ENCODE data around the gene SERAC1.

The SERAC1 gene

DNA sequence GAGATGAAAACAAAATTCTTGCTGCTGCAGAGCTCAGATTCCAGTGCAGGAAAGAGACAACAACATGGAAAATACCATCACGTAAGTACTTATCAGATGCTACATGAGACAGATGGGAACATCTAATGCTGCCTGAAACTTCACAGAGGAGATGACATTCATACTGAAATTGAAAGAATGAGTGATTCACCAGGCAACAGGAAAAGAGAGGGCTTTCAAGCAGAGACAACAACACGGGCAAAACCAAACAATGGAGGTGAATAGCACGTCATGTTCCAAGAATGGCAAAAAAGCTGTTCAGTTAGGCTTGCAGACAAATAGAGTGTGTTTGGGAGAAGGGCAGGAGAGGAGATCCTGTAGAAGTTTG is 39.3 kb upstream of the SERAC1 start:
- no peak overlapping the region for H3K4me3 ChIP-seq (ENCODE audit: low read depth, low read length)
- H3K27ac ChIP-seq, result no peak overlapping the region
- no peak overlapping the region for H3K9ac ChIP-seq
- peak overlapping the region; percentile 1 for H2AFZ ChIP-seq
- no peaks in the 10 kb centered on the region for H3K36me3 ChIP-seq (ENCODE audit: control insufficient read depth, insufficient read depth, low read length)
- no peaks in the 10 kb centered on the region for H3K27me3 ChIP-seq (ENCODE audit: control insufficient read depth, insufficient read depth, low read length)
- H3K9me3 ChIP-seq (ENCODE audit: control insufficient read depth, low read length), result no peaks in the 10 kb centered on the region
- no peaks in the 10 kb centered on the region for H3K4me1 ChIP-seq
- H3K79me2 ChIP-seq, result no peaks in the 10 kb centered on the region
- H3K4me2 ChIP-seq (ENCODE audit: low read length), result no peak overlapping the region
- no peak for TF ChIP-seq CTCF (IDR thresholded peaks at IDR 0.05)

DNA sequence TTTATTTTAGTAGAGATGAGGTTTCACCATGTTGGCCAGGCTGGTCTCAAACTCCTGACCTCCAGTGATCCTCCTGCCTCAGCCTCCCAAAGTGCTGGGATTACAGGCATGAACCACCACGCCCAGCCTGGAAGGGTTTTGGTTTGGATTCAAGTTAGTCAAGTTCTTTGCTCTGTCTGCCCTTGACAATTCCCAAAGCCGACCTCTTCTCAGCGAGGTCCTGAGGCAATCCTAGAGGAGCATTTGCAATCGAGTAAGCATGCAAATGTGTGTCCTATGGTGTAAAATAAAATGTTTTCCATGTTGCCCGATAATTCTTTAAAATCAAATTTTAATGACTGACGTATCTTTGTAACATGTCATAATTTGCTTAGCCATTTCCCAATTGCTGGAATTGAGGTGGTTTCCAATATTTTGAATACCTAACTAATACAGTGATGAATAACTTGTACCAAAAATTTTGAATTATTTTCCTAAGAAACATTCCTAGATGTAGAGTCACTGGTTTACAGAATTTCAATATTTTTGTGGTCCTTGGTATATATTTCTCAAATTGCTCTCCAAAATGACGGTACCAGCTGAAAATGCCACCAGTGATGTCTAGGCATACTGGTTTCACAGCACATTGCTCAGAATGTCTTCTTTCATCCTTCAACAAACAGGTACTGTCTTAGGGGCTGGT is 38.8 kb upstream of the SERAC1 start:
- TF ChIP-seq CTCF (IDR thresholded peaks at IDR 0.05), result no peak
- H3K4me3 ChIP-seq (ENCODE audit: low read depth, low read length), result no peak overlapping the region

DNA sequence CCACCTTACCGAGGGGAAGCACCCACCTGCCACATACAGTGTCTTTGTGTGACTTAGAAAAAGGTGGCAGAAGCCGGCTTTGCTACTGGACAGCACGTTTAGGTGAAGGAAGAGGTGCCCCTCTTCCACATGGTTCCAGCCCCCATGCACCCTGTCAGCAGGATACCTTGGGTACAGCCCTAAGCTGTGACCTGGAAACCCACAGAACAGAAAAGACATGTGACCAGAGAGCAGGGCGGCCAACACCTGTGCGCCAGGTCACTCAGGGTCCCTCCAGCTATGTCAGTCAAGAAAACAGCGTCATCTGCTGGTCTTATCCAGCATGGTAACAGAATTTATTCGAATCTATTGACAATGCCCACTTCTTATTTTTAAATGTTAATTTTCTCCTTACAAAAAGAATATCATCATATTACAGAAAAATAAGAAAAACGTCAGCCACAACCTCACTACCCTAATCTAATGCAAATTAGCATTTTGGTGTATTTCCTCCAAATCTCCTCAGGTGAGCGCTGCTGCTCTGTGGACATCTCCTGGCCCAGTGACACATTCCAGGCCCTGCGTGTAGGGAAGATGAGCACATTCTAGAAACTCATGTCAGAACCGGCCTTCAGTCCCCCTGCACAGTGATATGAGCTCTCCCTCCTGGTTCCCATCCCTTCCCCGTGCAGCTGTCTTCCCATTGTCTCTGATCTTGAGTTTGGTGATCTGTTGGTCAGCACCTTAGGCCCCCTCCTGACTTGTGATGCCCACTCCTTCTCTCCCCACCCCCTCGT is 37.3 kb upstream of the SERAC1 start:
- Histone ChIP-seq H3K79me2 (no peaks in the 10 kb centered on the region), H3K9me3 (ENCODE audit: control insufficient read depth, low read length) (no peaks in the 10 kb centered on the region), H3K27me3 (ENCODE audit: control insufficient read depth, insufficient read depth, low read length) (no peaks in the 10 kb centered on the region), H3K4me3 (ENCODE audit: low read depth, low read length) (no peak overlapping the region), H3K27ac (no peak overlapping the region), H3K4me2 (ENCODE audit: low read length) (no peak overlapping the region), H3K36me3 (ENCODE audit: control insufficient read depth, insufficient read depth, low read length) (no peaks in the 10 kb centered on the region), H3K9ac (no peak overlapping the region), H3K4me1 (no peaks in the 10 kb centered on the region), H2AFZ (no peak overlapping the region)
- TF ChIP-seq CTCF (IDR thresholded peaks at IDR 0.05), result peak; percentile 40

More for the DNA sequence above, 38.8 kb upstream of the SERAC1 start:
- H3K27ac ChIP-seq, result no peak overlapping the region
- no peak overlapping the region for H3K9ac ChIP-seq
- no peaks in the 10 kb centered on the region for H3K79me2 ChIP-seq
- no peak overlapping the region for H2AFZ ChIP-seq
- no peaks in the 10 kb centered on the region for H3K4me1 ChIP-seq
- H3K9me3 ChIP-seq (ENCODE audit: control insufficient read depth, low read length), result no peaks in the 10 kb centered on the region
- H3K36me3 ChIP-seq (ENCODE audit: control insufficient read depth, insufficient read depth, low read length), result no peaks in the 10 kb centered on the region
- no peak overlapping the region for H3K4me2 ChIP-seq (ENCODE audit: low read length)
- H3K27me3 ChIP-seq (ENCODE audit: control insufficient read depth, insufficient read depth, low read length), result no peaks in the 10 kb centered on the region

DNA sequence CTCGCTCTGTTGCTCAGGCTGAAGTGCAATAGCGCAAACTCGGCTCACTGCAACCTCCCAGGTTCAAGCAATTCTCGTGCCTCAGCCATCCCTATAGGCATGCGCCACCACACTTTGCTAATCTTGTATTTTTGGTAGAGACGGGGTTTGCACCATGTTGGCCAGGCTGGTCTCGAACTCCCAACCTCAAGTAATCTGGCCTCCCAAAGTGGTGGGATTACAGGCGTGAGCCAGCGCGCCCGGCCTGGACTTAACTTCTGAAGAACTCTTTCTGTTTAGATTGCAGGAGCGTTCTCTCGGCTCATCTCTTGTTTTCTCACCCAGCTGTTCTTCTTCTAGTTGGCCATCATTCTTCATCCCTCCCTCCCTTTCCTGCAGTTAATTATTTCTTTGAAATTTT is 30.4 kb upstream of the SERAC1 start:
- H3K27ac ChIP-seq, result no peak overlapping the region
- no peaks in the 10 kb centered on the region for H3K9me3 ChIP-seq (ENCODE audit: control insufficient read depth, low read length)
- H3K9ac ChIP-seq, result no peak overlapping the region
- H3K79me2 ChIP-seq, result no peaks in the 10 kb centered on the region
- H3K36me3 ChIP-seq (ENCODE audit: control insufficient read depth, insufficient read depth, low read length), result no peaks in the 10 kb centered on the region
- no peaks in the 10 kb centered on the region for H3K4me1 ChIP-seq
- no peaks in the 10 kb centered on the region for H3K27me3 ChIP-seq (ENCODE audit: control insufficient read depth, insufficient read depth, low read length)
- no peak overlapping the region for H3K4me2 ChIP-seq (ENCODE audit: low read length)
- H2AFZ ChIP-seq, result no peak overlapping the region
- H3K4me3 ChIP-seq (ENCODE audit: low read depth, low read length), result no peak overlapping the region
- TF ChIP-seq CTCF (IDR thresholded peaks at IDR 0.05), result no peak
